ENCODE measurements around the gene UBR1. TPM values are rescaled to one million over a fixed set of nuclear protein-coding genes. Genes with fewer than 3 reads are reported as not detected.
"Not testable (repeated sequence)": the region's sequence is repeated elsewhere in the genome, so short reads cannot be mapped to it uniquely, and the experiment has no call there.

Gene UBR1
- total RNA-seq, 3 donors from 2014 or later (not counting 1 experiment from before 2014, with no cell fraction given): 54.3 to 70.5 (median 61.4) TPM

DNA sequence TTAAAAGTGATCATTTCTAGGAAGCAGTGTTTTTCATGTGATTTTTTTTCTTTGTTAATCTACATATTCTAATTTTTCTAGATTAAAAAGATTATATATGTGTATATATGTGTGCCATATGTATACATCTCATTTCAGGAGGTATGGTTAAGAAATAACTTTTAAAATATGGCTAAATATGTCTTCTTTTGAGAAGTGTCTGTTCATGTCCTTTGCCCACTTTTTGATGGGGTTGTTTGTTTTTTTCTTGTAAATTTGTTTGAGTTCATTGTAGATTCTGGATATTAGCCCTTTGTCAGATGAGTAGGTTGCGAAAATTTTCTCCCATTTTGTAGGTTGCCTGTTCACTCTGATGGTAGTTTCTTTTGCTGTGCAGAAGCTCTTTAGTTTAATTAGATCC is 70.6 kb downstream of the UBR1 start:
- H3K27ac Mint-ChIP-seq; H3K36me3 Mint-ChIP-seq; H3K9me3 Mint-ChIP-seq; H3K4me3 ChIP-seq (ENCODE audit: low read length); H3K27ac ChIP-seq (ENCODE audit: low read length); H3K27me3 ChIP-seq (ENCODE audit: control insufficient read depth, insufficient read depth, low read length); ATAC-seq; H3K27me3 Mint-ChIP-seq (ENCODE audit: low read depth in 2 of 2); H3K4me1 ChIP-seq (ENCODE audit: control insufficient read depth, insufficient read depth, low read length); H3K9me3 ChIP-seq (ENCODE audit: control insufficient read depth, insufficient read depth, low read length); H3K4me1 Mint-ChIP-seq; intact Hi-C loops (cut with micrococcal nuclease); H3K4me3 Mint-ChIP-seq; DNase-seq: not testable (repeated sequence)
- WGBS (ENCODE audit: insufficient coverage): no CpG with 5 or more reads among the region's 1 CpG
- peaks cover 40% of the 10 kb centered on the region for H3K36me3 ChIP-seq (ENCODE audit: control insufficient read depth, insufficient read depth, low read length)

DNA sequence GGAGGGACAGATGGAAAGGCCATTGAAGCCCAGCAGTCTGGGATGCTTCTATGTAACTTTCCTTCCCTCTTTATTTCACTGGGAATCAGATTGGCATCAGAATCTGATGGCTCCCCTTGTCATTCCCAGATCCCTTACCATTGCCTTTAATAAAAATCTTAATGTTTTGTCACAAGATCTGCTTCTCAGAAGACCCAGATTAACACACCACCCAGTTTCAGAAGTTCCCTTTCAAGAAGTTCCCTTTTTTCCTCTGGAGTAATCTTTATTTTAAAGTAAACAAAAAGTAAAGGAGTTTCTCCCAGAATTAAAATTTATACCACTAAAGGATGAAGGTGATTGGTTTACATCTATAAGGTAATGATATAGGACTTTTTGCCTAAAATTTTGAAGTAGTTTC is 76.4 kb downstream of the UBR1 start:
- no peak for DNase-seq
- H3K36me3 Mint-ChIP-seq: peaks cover 19% of the 10 kb centered on the region
- no peak for ATAC-seq
- H3K4me3 ChIP-seq (ENCODE audit: low read length): no peak overlapping the region
- H3K27ac ChIP-seq (ENCODE audit: low read length): no peak overlapping the region
- H3K9me3 ChIP-seq (ENCODE audit: control insufficient read depth, insufficient read depth, low read length): no peaks in the 10 kb centered on the region
- no peak overlapping the region for H3K27ac Mint-ChIP-seq
- no peaks in the 10 kb centered on the region for H3K9me3 Mint-ChIP-seq
- H3K27me3 Mint-ChIP-seq (ENCODE audit: low read depth in 2 of 2): no peaks in the 10 kb centered on the region
- intact Hi-C loops (cut with micrococcal nuclease): no loop called here
- no peaks in the 10 kb centered on the region for H3K4me1 Mint-ChIP-seq
- H3K4me1 ChIP-seq (ENCODE audit: control insufficient read depth, insufficient read depth, low read length): no peaks in the 10 kb centered on the region
- H3K36me3 ChIP-seq (ENCODE audit: control insufficient read depth, insufficient read depth, low read length): peaks cover 60% of the 10 kb centered on the region
- TF ChIP-seq, protein P1, sequence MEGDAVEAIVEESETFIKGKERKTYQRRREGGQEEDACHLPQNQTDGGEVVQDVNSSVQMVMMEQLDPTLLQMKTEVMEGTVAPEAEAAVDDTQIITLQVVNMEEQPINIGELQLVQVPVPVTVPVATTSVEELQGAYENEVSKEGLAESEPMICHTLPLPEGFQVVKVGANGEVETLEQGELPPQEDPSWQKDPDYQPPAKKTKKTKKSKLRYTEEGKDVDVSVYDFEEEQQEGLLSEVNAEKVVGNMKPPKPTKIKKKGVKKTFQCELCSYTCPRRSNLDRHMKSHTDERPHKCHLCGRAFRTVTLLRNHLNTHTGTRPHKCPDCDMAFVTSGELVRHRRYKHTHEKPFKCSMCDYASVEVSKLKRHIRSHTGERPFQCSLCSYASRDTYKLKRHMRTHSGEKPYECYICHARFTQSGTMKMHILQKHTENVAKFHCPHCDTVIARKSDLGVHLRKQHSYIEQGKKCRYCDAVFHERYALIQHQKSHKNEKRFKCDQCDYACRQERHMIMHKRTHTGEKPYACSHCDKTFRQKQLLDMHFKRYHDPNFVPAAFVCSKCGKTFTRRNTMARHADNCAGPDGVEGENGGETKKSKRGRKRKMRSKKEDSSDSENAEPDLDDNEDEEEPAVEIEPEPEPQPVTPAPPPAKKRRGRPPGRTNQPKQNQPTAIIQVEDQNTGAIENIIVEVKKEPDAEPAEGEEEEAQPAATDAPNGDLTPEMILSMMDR (IDR thresholded peaks at IDR 0.05): no peak
- no peak overlapping the region for H3K4me3 Mint-ChIP-seq
- H3K27me3 ChIP-seq (ENCODE audit: control insufficient read depth, insufficient read depth, low read length): no peaks in the 10 kb centered on the region

DNA sequence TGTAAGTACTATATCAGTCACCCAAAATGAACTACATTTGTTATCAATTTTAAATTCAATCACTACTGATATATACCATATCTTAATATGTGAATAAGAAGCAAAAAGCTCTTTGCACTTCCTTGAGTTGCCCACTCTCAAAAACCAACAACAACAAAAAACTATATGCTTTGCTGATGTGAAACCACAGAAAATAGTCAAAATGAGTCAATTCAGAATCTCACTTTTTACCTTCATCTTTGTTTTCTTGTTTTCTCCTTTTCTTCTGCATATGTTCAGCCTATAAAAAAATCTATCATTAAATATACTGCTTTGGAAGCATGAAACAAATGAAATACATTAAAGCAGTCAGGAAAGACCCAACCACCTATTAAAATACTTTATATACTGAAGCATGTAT is 80.7 kb downstream of the UBR1 start:
- H3K4me3 Mint-ChIP-seq: no peak overlapping the region
- no peaks in the 10 kb centered on the region for H3K27me3 Mint-ChIP-seq (ENCODE audit: low read depth in 2 of 2)
- Histone ChIP-seq H3K27me3 (ENCODE audit: control insufficient read depth, insufficient read depth, low read length) (no peaks in the 10 kb centered on the region), H3K4me3 (ENCODE audit: low read length) (no peak overlapping the region), H3K9me3 (ENCODE audit: control insufficient read depth, insufficient read depth, low read length) (no peaks in the 10 kb centered on the region), H3K36me3 (ENCODE audit: control insufficient read depth, insufficient read depth, low read length) (peaks cover 83% of the 10 kb centered on the region), H3K27ac (ENCODE audit: low read length) (no peak overlapping the region), H3K4me1 (ENCODE audit: control insufficient read depth, insufficient read depth, low read length) (no peaks in the 10 kb centered on the region)
- no peak overlapping the region for H3K27ac Mint-ChIP-seq
- ATAC-seq: no peak
- H3K36me3 Mint-ChIP-seq: peaks cover 29% of the 10 kb centered on the region
- DNase-seq: no peak
- H3K4me1 Mint-ChIP-seq: no peaks in the 10 kb centered on the region
- no peaks in the 10 kb centered on the region for H3K9me3 Mint-ChIP-seq
- TF ChIP-seq, protein P1 (IDR thresholded peaks at IDR 0.05): no peak
- intact Hi-C loops (cut with micrococcal nuclease): no loop called here

DNA sequence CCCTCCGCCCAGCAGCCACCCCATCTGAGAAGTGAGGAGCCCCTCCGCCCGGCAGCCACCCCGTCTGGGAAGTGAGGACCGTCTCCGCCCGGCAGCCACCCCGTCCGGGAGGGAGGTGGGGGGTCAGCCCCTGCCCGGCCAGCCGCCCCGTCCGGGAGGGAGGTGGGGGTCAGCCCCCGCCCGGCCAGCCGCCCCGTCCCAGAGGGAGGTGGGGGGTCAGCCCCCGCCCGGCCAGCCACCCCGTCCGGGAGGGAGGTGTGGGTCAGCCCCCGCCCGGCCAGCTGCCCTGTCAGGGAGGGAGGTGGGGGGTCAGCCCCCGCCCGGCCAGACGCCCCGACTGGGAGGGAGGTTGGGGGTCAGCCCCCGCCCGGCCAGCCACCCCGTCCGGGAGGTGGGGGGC is 91.2 kb downstream of the UBR1 start:
- H3K4me1 Mint-ChIP-seq; H3K4me3 ChIP-seq (ENCODE audit: low read length); ATAC-seq; DNase-seq; H3K4me3 Mint-ChIP-seq; intact Hi-C loops (cut with micrococcal nuclease); H3K27me3 ChIP-seq (ENCODE audit: control insufficient read depth, insufficient read depth, low read length); H3K27me3 Mint-ChIP-seq (ENCODE audit: low read depth in 2 of 2); H3K27ac Mint-ChIP-seq; H3K9me3 Mint-ChIP-seq; H3K4me1 ChIP-seq (ENCODE audit: control insufficient read depth, insufficient read depth, low read length); H3K9me3 ChIP-seq (ENCODE audit: control insufficient read depth, insufficient read depth, low read length); H3K36me3 Mint-ChIP-seq; H3K27ac ChIP-seq (ENCODE audit: low read length): not testable (repeated sequence)
- 96% methylated on average over 31 of the region's 31 CpGs for WGBS (ENCODE audit: insufficient coverage)
- peaks cover 30% of the 10 kb centered on the region for H3K36me3 ChIP-seq (ENCODE audit: control insufficient read depth, insufficient read depth, low read length)

DNA sequence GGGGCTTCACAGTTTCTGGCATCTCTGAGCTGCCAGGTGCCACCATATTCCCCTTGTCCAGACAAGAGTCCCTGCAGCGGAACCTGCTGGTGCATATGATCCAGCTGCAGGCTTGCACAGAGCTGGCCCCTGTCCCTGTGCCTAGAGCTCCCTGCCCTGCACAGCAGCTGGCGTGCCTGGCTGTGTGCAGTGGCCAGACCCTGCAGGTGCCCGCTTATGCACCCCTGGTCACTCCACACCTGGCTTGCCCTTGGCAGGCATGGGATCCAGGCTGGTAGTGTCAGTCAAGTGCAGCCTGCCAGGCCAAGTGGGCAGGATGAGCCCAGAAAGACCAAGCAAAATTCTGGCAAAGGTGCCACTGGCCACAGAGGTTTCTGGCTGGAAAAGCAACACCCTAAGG is 96.6 kb downstream of the UBR1 start:
- DNase-seq (no peak), ATAC-seq (no peak)
- H3K9me3 Mint-ChIP-seq: no peaks in the 10 kb centered on the region
- Histone ChIP-seq H3K4me3 (ENCODE audit: low read length) (no peak overlapping the region), H3K9me3 (ENCODE audit: control insufficient read depth, insufficient read depth, low read length) (peaks cover 6% of the 10 kb centered on the region), H3K27me3 (ENCODE audit: control insufficient read depth, insufficient read depth, low read length) (no peaks in the 10 kb centered on the region), H3K36me3 (ENCODE audit: control insufficient read depth, insufficient read depth, low read length) (peaks cover 44% of the 10 kb centered on the region), H3K27ac (ENCODE audit: low read length) (no peak overlapping the region), H3K4me1 (ENCODE audit: control insufficient read depth, insufficient read depth, low read length) (no peaks in the 10 kb centered on the region)
- no peaks in the 10 kb centered on the region for H3K27me3 Mint-ChIP-seq (ENCODE audit: low read depth in 2 of 2)
- no peaks in the 10 kb centered on the region for H3K36me3 Mint-ChIP-seq
- no peaks in the 10 kb centered on the region for H3K4me1 Mint-ChIP-seq
- H3K27ac Mint-ChIP-seq: no peak overlapping the region
- 97% methylated on average over 3 of the region's 3 CpGs for WGBS (ENCODE audit: insufficient coverage)
- TF ChIP-seq, protein P1 (IDR thresholded peaks at IDR 0.05): no peak
- no peak overlapping the region for H3K4me3 Mint-ChIP-seq
- intact Hi-C loops (cut with micrococcal nuclease): no loop called here
